Ectodermal cell (in vitro differentiated cells): ENCODE data around the gene SPEF1.

Experiments
- H3K27ac ChIP-seq: 2 replicates; pipeline ENCODE4 v1.7.0; 2013; ENCODE audit warnings: mild to moderate bottlenecking, low read depth, low read length; ENCODE audit not compliant: insufficient read depth, poor library complexity, severe bottlenecking
- H3K27me3 ChIP-seq: 2 replicates; pipeline ENCODE4 v1.7.0; 2013; ENCODE audit warnings: mild to moderate bottlenecking, low read length; ENCODE audit not compliant: insufficient read depth, control insufficient read depth, poor library complexity, severe bottlenecking
- H3K36me3 ChIP-seq: one replicate; pipeline ENCODE4 v1.7.0; 2013; ENCODE audit warnings: low read length; ENCODE audit not compliant: control insufficient read depth, insufficient read depth
- H3K4me1 ChIP-seq: one replicate; pipeline ENCODE4 v1.7.0; 2013; ENCODE audit warnings: low read length; ENCODE audit not compliant: control insufficient read depth, insufficient read depth
- H3K4me3 ChIP-seq: 2 replicates; pipeline ENCODE4 v1.7.0; 2013; ENCODE audit warnings: low read depth, low read length, control low read depth; ENCODE audit not compliant: insufficient read depth
- H3K9me3 ChIP-seq: 2 replicates; pipeline ENCODE4 v1.7.0; 2013; ENCODE audit warnings: mild to moderate bottlenecking, low read length, moderate library complexity; ENCODE audit not compliant: control insufficient read depth
- WGBS, 2 experiments: methylation state at CpG; one replicate each; pipeline ENCODE4 v1.1.7; 2013; ENCODE audit warnings: missing lambda C conversion rate in 2 of 2; 5-methylcytosine and 5-hydroxymethylcytosine counted together

SPEF1 gene

DNA sequence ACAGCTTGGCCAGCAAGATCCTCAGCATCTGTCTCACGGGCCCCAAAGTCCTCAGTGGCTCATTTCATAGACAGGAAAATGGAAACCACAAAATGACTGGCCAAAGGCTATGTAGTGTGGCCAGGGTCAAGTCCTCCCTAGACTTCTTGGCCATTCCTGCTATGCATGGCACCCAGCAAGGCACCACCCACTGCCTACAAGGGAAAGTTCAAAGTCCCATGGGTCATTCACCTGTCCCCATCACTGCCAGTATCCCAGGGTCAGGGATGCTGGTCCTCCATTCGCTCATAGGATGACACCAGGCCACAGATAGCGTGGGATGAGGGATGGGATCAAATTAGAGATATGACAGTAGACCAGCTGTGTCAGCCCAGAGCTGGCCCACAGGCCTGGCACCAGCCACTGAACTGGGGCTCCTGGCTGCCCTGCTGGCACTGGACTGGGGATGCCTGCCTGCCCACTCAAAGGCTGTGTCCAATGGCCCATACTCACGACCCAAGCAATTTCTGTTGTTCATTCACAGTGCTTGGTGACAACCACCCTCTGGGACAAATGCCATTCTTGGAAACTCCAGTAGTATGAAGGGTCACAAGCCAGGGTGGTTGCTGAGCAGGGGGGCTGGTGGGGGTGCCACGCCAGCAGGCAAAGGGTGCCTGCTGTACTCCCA lies 25.3 kb downstream of the SPEF1 start:
- Histone ChIP-seq H3K27me3 (peaks cover 21% of the 10 kb centered on the region), H3K36me3 (no peaks in the 10 kb centered on the region), H3K27ac (no peak overlapping the region), H3K4me1 (peaks cover 11% of the 10 kb centered on the region), H3K4me3 (no peak overlapping the region), H3K9me3 (no peaks in the 10 kb centered on the region)
- 91 to 93% methylated on average over 5 of the region's 5 CpGs for WGBS, 2 experiments

DNA sequence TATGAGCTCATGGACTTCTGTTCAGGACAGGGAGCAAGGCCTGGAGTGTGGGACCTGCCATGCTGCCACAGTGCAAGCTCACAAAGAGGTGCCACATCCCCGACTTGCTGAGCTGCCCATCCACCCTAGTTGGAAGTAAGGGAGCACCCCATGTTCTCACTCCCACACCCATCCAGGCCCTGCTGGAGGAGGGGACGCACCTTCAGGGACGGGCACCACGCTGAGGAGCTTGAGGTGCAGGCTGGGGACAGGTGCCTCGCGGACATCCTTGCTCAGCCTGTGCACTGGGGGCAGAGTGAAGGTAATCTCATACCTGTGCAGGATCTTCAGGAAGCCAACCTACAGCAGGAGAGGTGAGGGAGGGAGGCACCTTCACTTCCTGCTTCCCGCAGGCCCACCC lies 26.0 kb downstream of the SPEF1 start:
- Histone ChIP-seq H3K36me3 (no peaks in the 10 kb centered on the region), H3K4me3 (no peak overlapping the region), H3K4me1 (peaks cover 8% of the 10 kb centered on the region), H3K27ac (no peak overlapping the region), H3K9me3 (no peaks in the 10 kb centered on the region), H3K27me3 (peaks cover 28% of the 10 kb centered on the region)
- WGBS, 2 experiments: 90 to 93% methylated on average over 7 of the region's 7 CpGs

DNA sequence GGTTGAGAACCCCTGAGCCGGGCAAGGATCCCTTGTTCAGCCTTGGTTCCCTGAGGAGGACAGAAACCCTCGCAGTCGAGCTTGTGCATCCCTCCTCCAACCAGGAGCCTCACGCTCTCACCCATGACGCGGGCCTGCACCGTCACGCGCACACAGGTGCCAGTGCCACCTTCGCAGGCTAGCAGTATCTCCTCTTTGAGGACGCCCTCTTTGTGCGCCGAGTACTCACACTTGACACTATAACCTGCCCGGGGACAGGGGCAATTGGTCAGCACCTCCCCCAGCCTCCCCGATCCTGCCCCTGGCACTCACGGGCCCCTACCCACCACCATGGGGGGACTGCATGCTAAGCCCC lies 27.0 kb downstream of the SPEF1 start:
- Histone ChIP-seq H3K27me3 (peaks cover 38% of the 10 kb centered on the region), H3K27ac (no peak overlapping the region), H3K4me1 (peaks cover 12% of the 10 kb centered on the region), H3K36me3 (no peaks in the 10 kb centered on the region), H3K4me3 (no peak overlapping the region), H3K9me3 (no peaks in the 10 kb centered on the region)
- WGBS, 2 experiments: 95% methylated on average over 16 of the region's 16 CpGs

DNA sequence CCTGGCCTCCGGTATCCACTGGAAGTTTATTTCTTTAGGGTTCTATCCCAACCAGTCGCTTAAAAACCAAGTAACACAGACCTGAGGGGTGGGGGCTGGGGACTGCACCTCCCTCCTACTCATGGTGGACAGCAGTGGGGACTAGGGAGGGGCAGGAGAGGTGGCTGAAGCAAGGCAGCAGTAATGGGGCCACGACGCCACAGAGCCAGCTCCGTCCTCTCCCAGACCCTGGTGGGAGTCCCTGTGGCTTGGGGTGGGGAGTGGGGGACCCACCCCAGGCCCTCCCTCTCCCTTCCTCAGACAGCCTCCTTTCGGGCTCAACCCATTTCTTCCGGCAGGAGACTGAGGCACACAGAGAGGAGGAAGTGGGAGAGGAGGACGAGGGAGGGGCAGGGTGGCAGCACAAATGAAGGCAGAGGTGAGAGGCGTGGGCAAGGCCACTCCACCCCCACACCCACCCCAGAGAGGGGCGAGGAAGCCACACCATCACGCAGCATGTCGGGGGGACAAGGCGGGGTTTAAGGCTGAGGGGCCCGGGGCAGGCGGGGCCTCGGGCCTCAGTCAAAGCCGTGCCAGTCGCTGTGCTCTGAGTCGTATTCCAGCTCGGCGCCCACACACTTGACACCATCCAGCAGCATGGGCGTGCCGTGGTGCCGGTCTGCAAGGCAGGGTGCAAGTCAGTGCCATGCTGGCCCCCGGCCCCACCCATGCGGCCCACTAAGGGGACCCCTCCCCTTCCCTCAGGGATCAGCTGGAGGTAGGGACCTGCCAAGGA lies 27.6 kb downstream of the SPEF1 start:
- H3K4me3 ChIP-seq: no peak overlapping the region
- no peaks in the 10 kb centered on the region for H3K9me3 ChIP-seq
- no peaks in the 10 kb centered on the region for H3K36me3 ChIP-seq
- 90 to 93% methylated on average over 23 to 26 of the region's 26 CpGs for WGBS, 2 experiments
- H3K27ac ChIP-seq: no peak overlapping the region
- peaks cover 12% of the 10 kb centered on the region for H3K4me1 ChIP-seq
- H3K27me3 ChIP-seq: peaks cover 44% of the 10 kb centered on the region

DNA sequence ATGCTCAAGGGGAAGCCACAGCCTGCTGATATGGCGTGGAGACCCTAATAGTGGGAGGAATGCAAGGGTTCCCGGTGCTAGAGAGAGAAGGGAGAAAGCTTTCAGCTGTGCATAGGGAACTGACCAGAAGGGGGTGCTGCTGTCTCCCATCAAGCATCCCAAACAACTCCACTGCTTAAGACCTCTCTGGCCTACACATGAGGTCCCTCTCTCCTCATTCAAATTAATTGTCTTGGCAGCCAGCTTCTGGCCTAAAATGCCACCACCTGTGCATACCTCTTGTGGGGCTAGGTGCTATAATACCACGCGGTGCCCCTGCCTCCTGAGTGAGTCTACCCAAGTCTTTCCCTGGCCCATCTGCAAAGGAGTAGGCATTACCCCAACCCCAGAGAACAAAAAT lies 28.1 kb downstream of the SPEF1 start:
- Histone ChIP-seq H3K27me3 (peaks cover 49% of the 10 kb centered on the region), H3K27ac (no peak overlapping the region), H3K9me3 (no peaks in the 10 kb centered on the region), H3K4me3 (no peak overlapping the region), H3K4me1 (peaks cover 12% of the 10 kb centered on the region), H3K36me3 (no peaks in the 10 kb centered on the region)
- WGBS, 2 experiments: 29 to 39% methylated on average over 4 of the region's 4 CpGs

DNA sequence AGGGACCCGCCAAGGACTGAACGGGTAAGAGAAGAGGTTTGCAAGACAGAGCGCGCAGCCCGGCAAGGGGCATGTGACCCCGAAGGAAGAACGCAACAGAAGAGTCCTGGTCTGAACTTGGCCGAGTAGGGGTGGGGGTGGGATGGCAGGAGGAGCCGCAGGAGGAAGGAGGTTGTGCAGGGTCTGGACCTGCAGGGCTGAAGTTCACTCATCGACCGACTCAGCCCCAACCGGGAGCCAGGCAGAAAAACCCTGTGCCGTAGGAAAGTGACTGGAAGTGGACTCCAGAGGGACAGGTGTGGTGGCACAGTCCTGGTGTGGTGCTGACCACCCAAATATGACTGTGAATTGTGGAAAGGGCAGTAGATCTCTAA lies 28.9 kb downstream of the SPEF1 start:
- WGBS, 2 experiments: 45 to 47% methylated on average over 13 of the region's 13 CpGs
- H3K4me3 ChIP-seq: peak overlapping the region; percentile 40
- H3K27me3 ChIP-seq: peaks cover 57% of the 10 kb centered on the region

DNA sequence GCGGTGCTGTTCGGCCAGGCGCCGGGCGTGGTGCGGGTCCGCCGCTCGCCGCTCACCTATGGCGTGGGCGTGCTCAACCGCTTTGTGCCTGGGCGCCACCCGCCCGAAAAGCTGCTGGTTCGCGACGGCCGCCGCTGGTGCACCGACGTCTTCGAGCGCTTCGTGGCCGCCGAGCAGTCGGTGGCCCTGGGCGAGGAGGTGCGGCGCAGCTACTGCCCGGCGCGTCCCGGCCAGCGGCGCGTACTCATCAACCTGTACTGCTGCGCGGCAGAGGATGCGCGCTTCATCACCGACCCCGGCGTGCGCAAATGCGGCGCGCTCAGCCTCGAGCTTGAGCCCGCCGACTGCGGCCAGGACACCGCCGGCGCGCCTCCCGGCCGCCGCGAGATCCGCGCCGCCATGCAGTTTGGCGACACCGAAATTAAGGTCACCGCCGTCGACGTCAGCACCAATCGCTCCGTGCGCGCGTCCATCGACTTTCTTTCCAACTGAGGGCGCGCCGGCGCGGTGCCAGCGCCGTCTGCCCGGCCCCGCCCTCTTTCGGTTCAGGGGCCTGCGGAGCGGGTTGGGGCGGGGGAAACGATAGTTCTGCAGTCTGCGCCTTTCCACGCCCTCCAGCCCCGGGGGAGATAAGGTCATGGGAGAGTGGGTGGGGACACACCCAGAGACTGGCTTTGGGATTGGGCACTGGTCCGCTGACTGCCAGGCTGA lies 29.4 kb downstream of the SPEF1 start:
- H3K4me1 ChIP-seq: peaks cover 12% of the 10 kb centered on the region
- H3K27ac ChIP-seq: no peak overlapping the region
- 4% methylated on average over 95 of the region's 95 CpGs for WGBS, 2 experiments
- H3K4me3 ChIP-seq: peak overlapping the region; percentile 40
- no peaks in the 10 kb centered on the region for H3K9me3 ChIP-seq
- H3K36me3 ChIP-seq: no peaks in the 10 kb centered on the region
- peaks cover 58% of the 10 kb centered on the region for H3K27me3 ChIP-seq

More for the DNA sequence above, 28.9 kb downstream of the SPEF1 start:
- H3K4me1 ChIP-seq: peaks cover 12% of the 10 kb centered on the region
- no peaks in the 10 kb centered on the region for H3K9me3 ChIP-seq
- H3K36me3 ChIP-seq: no peaks in the 10 kb centered on the region
- no peak overlapping the region for H3K27ac ChIP-seq

DNA sequence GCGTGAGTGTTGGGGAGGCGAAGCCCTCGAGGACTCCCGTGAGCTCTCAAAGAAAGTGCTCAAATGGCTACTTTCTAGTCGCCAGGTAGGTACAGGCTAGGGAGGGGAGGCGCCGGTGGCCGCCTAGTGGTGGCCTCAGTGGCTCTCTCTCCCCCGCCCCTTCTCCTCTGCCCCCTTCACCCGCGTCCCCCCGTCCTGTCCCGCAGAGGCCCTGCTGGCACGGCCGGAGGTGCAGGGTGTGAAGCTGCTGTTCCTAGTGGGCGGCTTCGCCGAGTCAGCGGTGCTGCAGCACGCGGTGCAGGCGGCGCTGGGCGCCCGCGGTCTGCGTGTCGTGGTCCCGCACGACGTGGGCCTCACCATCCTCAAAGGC lies 30.0 kb downstream of the SPEF1 start:
- Histone ChIP-seq H3K9me3 (no peaks in the 10 kb centered on the region), H3K27me3 (peaks cover 58% of the 10 kb centered on the region), H3K4me1 (peaks cover 12% of the 10 kb centered on the region), H3K36me3 (no peaks in the 10 kb centered on the region), H3K27ac (no peak overlapping the region), H3K4me3 (peak overlapping the region; percentile 40)
- WGBS, 2 experiments: 28% methylated on average over 31 of the region's 31 CpGs

DNA sequence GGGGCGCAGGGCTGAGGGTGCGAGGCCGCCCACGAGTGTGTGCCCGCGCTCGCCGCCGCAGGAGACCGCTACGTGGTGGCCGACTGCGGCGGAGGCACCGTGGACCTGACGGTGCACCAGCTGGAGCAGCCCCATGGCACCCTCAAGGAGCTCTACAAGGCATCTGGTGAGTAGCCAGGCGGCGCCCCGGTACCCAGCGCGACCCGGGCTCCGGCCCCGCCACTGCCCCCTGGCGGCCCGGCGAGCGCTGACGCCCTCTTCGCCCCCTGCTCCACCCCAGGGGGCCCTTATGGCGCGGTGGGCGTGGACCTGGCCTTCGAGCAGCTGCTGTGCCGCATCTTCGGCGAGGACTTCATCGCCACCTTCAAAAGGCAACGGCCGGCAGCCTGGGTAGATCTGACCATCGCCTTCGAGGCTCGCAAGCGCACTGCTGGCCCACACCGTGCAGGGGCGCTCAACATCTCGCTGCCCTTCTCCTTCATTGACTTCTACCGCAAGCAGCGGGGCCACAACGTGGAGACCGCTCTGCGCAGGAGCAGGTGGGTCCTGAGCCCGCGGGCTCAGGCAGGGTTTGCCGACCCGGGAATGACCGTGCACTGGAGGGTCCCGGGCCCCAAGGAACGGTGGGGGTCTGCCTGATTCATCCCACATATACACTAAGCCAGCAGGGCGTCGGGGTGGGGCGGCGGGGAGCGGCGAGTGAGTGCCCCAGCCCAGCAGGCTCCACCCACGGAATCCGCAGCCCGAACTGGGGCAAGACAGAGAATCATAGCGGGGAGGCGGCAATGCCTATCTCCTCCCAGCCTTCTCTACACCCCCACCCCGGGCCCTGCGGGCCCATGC lies 31.3 kb downstream of the SPEF1 start:
- peaks cover 66% of the 10 kb centered on the region for H3K27me3 ChIP-seq
- H3K4me3 ChIP-seq: no peak overlapping the region
- peaks cover 12% of the 10 kb centered on the region for H3K4me1 ChIP-seq
- WGBS, 2 experiments: 18% methylated on average over 72 of the region's 72 CpGs
- no peaks in the 10 kb centered on the region for H3K9me3 ChIP-seq
- H3K27ac ChIP-seq: no peak overlapping the region
- no peaks in the 10 kb centered on the region for H3K36me3 ChIP-seq
